Ovary (tissue), 3 donors: Measurements from ENCODE around the gene DHH.

Experiments used
- POLR2A ChIP-seq: fragments of 450-650 bp; IDR thresholded peaks from one replicate; pipeline ENCODE4 v1.6.1; 2017; ENCODE audit warnings: antibody characterized with exemption, mild to moderate bottlenecking, moderate library complexity
- TF ChIP-seq, protein P1 (sequence below), 3 donors: fragments of 450-650 bp in 2 of 3; fragments of 200-600 bp in 1 of 3; IDR thresholded peaks; one replicate each; pipeline versions ENCODE4 v1.5.1 to v1.8.0; 2016 to 2022; ENCODE audit warnings: antibody characterized with exemption in 3 of 3, mild to moderate bottlenecking in 1 of 3
- donor health status: DM: no; HTN: no; CAD: no.

DNA sequence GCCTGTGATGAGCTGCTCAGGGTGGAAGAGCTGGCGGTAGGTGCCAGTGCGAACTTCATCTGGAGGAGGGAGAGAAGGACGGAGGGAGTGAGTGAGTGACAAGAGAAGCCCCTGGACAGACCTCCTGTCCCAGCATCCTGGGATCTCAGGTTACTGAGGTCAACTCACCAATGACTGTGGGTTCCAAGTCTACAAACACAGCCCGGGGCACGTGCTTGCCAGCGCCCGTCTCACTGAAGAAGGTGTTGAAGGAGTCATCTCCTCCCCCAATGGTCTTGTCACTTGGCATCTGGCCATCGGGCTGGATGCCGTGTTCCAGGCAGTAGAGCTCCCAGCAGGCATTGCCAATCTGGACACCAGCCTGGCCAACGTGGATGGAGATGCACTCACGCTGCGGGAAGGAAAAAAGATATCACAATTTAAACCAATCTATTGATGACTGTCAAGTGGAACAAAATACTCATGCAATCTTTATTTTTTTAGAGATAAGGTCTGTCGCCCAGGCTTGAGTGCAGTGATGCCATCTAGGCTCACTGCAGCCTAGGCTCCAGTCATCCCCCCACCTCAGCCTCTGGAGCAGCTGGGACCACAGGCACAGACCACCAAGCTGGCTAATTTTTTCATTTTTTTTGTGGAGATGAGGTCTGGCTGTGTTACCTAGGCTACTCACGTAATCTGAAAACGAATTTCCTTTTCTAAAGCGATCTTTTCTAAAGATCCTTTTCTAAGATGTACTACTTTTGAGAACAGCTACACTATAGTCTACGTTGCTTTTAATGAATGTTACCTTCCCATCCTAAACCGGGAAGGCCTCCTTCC, 34.9 kb upstream of the DHH start:
- TF ChIP-seq, protein P1, sequence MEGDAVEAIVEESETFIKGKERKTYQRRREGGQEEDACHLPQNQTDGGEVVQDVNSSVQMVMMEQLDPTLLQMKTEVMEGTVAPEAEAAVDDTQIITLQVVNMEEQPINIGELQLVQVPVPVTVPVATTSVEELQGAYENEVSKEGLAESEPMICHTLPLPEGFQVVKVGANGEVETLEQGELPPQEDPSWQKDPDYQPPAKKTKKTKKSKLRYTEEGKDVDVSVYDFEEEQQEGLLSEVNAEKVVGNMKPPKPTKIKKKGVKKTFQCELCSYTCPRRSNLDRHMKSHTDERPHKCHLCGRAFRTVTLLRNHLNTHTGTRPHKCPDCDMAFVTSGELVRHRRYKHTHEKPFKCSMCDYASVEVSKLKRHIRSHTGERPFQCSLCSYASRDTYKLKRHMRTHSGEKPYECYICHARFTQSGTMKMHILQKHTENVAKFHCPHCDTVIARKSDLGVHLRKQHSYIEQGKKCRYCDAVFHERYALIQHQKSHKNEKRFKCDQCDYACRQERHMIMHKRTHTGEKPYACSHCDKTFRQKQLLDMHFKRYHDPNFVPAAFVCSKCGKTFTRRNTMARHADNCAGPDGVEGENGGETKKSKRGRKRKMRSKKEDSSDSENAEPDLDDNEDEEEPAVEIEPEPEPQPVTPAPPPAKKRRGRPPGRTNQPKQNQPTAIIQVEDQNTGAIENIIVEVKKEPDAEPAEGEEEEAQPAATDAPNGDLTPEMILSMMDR (IDR thresholded peaks at IDR 0.05), result no peak
- TF ChIP-seq POLR2A, result no peak
